HL-60 (cell line): ENCODE measurements around the gene ERC2.

Experiments
- CTCF ChIP-seq: IDR thresholded peaks from one replicate; pipeline ENCODE4 v1.5.1; 2011; ENCODE audit warnings: low read length, control low read depth, inconsistent platforms; ENCODE audit not compliant: insufficient read depth
- POLR2AphosphoS5 ChIP-seq: IDR thresholded peaks from 2 replicates; pipeline ENCODE4 v1.6.1; 2012; ENCODE audit warnings: low read depth
- REST ChIP-seq: IDR thresholded peaks from 2 replicates; pipeline ENCODE4 v1.6.1; 2012; ENCODE audit warnings: low read depth; ENCODE audit not compliant: insufficient replicate concordance
- SPI1 ChIP-seq: IDR thresholded peaks from 2 replicates; pipeline ENCODE4 v1.6.1; 2012; ENCODE audit warnings: low read depth, mild to moderate bottlenecking, borderline replicate concordance

GRCh38 chr3:56119575-56120349 lies 348.5 kb downstream of the ERC2 start:
- TF ChIP-seq CTCF (no peak), SPI1 (no peak), REST (no peak), POLR2AphosphoS5 (no peak)
